GM20000 (cell line): ENCODE measurements around the gene GPR68.

Experiments used
- DNase-seq: peaks from one replicate; pipeline ENCODE4 v3.0.0; 2012; ENCODE audit warnings: low spot score
- CTCF ChIP-seq: IDR thresholded peaks from 2 replicates; pipeline ENCODE4 v1.5.1; 2012; ENCODE audit warnings: mild to moderate bottlenecking, control low read depth; ENCODE audit errors: extremely low read depth, missing control alignments

Gene GPR68

GRCh38 chr14:91238661-91239060, 5.8 kb downstream of the GPR68 start:
- TF ChIP-seq CTCF = no peak
- DNase-seq = no peak

DNA sequence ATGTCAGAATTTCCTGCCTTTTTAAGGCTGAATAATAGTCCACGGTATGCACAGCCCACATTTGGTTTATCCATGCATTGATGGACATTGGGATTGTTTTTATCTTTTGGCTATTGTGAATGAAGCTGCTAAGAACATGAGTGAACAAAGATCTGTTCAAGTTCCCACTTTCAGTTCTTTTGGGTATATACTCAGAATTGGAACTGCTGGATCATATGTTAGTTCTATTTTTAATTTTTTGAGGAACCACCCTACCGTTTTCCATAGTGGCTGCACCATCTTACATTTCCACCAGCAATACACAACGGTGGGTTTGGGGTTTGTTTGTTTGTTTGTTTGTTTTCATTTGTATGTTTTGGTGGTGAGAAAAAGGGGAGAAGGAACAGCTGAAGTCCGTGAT, 6.4 kb downstream of the GPR68 start:
- TF ChIP-seq CTCF = no peak
- DNase-seq = no peak

DNA sequence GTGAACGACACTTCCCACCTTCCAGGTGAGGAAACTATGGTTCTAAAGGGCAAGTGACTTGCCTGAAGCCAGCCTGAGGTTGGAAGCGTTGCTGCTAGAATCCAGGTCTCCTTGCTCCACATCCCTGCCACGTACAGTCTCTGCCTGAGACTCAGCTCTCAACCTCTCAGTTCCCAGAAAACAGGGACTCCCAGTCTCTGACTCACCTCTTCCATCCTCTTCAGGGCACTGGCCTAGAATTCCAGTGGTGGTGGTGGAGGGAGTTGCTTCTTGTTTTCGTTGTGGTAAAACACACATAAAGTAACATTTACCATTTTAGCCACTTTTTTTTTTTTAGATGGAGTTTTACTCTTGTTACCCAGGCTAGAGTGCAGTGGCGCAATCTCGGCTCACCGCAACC, 7.3 kb downstream of the GPR68 start:
- TF ChIP-seq CTCF = no peak
- no peak for DNase-seq

GRCh38 chr14:91235841-91236240, 8.7 kb downstream of the GPR68 start:
- DNase-seq = no peak
- no peak for TF ChIP-seq CTCF

GRCh38 chr14:91234791-91235114, 9.8 kb downstream of the GPR68 start:
- TF ChIP-seq CTCF = no peak
- no peak for DNase-seq

GRCh38 chr14:91233936-91234790, 10.3 kb downstream of the GPR68 start:
- TF ChIP-seq CTCF = no peak
- DNase-seq = no peak

- DNase-seq = no peak
- no peak for TF ChIP-seq CTCF
Measured at GRCh38 chr14:91232603-91233002, 11.9 kb downstream of the GPR68 start.
